ENCODE results near the gene ARHGAP19.

The ARHGAP19 gene

GRCh38 chr10:97292097-97292861 is at the start of gene ARHGAP19:
Gene ARHGAP19 (minus strand): TSS chr10:97292637. CDS start chr10:97292627, 10 bp downstream.
- peak; percentile 82 for DNase-seq (ENCODE audit: low read depth, low spot score)
- CTCF ChIA-PET: interaction anchor here (0.6 to 1.9 kb wide), 8 partner anchors 10 to 267 kb away, joined by 3 to 9 read pairs (median 3); no protein-coding TSS in a partner anchor
- POLR2A ChIA-PET: interaction anchor here (0.5 to 1.1 kb wide), 3 partner anchors 14 to 1687 kb away, joined by 3 read pairs; no protein-coding TSS in a partner anchor
- peak within 1 kb of the TSS; percentile 86 for H3K4me3 ChIP-seq (ENCODE audit: low read depth, low read length)
- peak; percentile 36 for TF ChIP-seq CTCF (IDR thresholded peaks at IDR 0.05; ENCODE audit: insufficient read depth, low read length, missing control alignments)

GRCh38 chr10:97341416-97341815 is 49.0 kb upstream of the ARHGAP19 start:
- POLR2A ChIA-PET: no interaction called here
- DNase-seq (ENCODE audit: low read depth, low spot score): no peak
- H3K4me3 ChIP-seq (ENCODE audit: low read depth, low read length): no peak overlapping the region
- TF ChIP-seq CTCF (IDR thresholded peaks at IDR 0.05; ENCODE audit: insufficient read depth, low read length, missing control alignments): no peak
- CTCF ChIA-PET: interaction anchor here (1.2 to 2.3 kb wide), 3 partner anchors 8 to 63 kb away, joined by 3 to 7 read pairs (median 6); no protein-coding TSS in a partner anchor

GRCh38 chr10:97338041-97338440 is 45.6 kb upstream of the ARHGAP19 start:
- CTCF ChIA-PET: no interaction called here
- TF ChIP-seq CTCF (IDR thresholded peaks at IDR 0.05; ENCODE audit: insufficient read depth, low read length, missing control alignments): no peak
- H3K4me3 ChIP-seq (ENCODE audit: low read depth, low read length): no peak overlapping the region
- no peak for DNase-seq (ENCODE audit: low read depth, low spot score)
- POLR2A ChIA-PET: no interaction called here

GRCh38 chr10:97336942-97337831 is 44.8 kb upstream of the ARHGAP19 start:
- POLR2A ChIA-PET: no interaction called here
- CTCF ChIA-PET: no interaction called here
- no peak for DNase-seq (ENCODE audit: low read depth, low spot score)
- TF ChIP-seq CTCF (IDR thresholded peaks at IDR 0.05; ENCODE audit: insufficient read depth, low read length, missing control alignments): no peak
- H3K4me3 ChIP-seq (ENCODE audit: low read depth, low read length): no peak overlapping the region

GRCh38 chr10:97336446-97336845 is 44.0 kb upstream of the ARHGAP19 start:
- POLR2A ChIA-PET: no interaction called here
- CTCF ChIA-PET: no interaction called here
- TF ChIP-seq CTCF (IDR thresholded peaks at IDR 0.05; ENCODE audit: insufficient read depth, low read length, missing control alignments): no peak
- no peak for DNase-seq (ENCODE audit: low read depth, low spot score)
- no peak overlapping the region for H3K4me3 ChIP-seq (ENCODE audit: low read depth, low read length)

- POLR2A ChIA-PET: no interaction called here
- TF ChIP-seq CTCF (IDR thresholded peaks at IDR 0.05; ENCODE audit: insufficient read depth, low read length, missing control alignments): no peak
- DNase-seq (ENCODE audit: low read depth, low spot score): no peak
- H3K4me3 ChIP-seq (ENCODE audit: low read depth, low read length): no peak overlapping the region
- CTCF ChIA-PET: no interaction called here
Observed at GRCh38 chr10:97336006-97336405, 43.6 kb upstream of the ARHGAP19 start.

All from AG04449 (cell line).